ENCODE measurements around the gene KCTD11. TPM values are rescaled to one million over a fixed set of nuclear protein-coding genes. Genes with fewer than 3 reads are reported as not detected.

Gene KCTD11
- total and polyA plus RNA-seq, 10 donors: 5.4 to 12.0 (median 8.9) TPM

DNA sequence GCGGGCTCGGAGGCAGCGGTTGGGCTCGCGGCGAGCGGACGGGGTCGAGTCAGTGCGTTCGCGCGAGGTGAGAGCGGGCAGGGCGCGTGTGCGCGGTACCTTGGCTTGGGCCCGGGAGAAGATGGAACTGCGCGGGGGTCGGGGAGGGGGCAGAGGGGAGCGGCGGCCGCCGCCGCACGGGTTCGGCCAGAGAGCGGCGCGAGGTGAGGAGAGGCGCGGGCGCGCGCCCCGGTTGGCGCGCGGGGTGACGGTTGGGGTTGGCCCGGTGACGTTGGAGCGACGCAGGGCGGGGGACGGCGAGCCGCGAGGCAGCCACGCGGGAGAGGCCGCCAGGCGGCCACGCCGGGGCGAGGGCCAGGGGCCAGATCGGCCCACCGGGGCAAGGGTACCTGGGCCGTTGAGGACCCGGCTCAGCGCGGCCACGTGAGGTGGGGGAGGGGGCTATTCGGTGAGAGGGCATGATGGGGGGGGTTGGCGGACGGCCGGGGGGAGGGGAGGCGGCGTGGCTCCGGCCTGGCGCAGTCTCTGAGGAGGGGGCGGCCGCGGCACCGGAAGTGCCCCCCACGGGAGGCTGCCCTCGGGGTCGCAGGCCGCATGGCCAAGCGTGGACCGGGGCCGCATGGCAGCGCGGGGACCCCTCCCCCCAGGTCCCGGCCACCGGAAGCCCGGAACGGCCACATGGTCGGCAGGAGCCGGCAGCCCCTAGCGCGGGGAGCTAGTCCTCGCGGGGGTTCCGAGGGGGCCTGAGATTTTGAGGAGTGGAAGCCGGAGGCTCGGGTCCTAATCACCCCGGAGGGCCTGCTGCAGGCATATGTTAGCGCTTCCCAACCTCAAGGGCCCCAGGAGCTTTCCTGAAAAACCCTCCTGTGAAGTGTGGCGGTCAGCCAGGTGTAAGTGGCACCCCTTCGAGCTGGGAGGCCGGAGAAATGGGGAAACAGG, 44.0 kb upstream of the KCTD11 start:
- H3K27me3 ChIP-seq (replicated peaks in 1 of 7): no peaks in the 10 kb centered on the region
- H3K4me1 ChIP-seq: peaks cover 29 to 58% (median 47%) of the 10 kb centered on the region in 6 donors
- WGBS, 5 donors: 0 to 1% (median 0%) methylated on average over 29 to 104 of the region's 104 CpGs
- peak in 2 of 3 donors; percentile 3 to 40 for TF ChIP-seq POLR2AphosphoS5 (IDR thresholded peaks at IDR 0.05)
- TF ChIP-seq, protein P1, sequence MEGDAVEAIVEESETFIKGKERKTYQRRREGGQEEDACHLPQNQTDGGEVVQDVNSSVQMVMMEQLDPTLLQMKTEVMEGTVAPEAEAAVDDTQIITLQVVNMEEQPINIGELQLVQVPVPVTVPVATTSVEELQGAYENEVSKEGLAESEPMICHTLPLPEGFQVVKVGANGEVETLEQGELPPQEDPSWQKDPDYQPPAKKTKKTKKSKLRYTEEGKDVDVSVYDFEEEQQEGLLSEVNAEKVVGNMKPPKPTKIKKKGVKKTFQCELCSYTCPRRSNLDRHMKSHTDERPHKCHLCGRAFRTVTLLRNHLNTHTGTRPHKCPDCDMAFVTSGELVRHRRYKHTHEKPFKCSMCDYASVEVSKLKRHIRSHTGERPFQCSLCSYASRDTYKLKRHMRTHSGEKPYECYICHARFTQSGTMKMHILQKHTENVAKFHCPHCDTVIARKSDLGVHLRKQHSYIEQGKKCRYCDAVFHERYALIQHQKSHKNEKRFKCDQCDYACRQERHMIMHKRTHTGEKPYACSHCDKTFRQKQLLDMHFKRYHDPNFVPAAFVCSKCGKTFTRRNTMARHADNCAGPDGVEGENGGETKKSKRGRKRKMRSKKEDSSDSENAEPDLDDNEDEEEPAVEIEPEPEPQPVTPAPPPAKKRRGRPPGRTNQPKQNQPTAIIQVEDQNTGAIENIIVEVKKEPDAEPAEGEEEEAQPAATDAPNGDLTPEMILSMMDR (IDR thresholded peaks at IDR 0.05 in 8 of 11, conservative IDR thresholded peaks at IDR 0.05 in 3 of 11): peak in 4 of 11 experiments; percentile 8 to 22 (median 10)
- no peak for TF ChIP-seq POLR2A (IDR thresholded peaks at IDR 0.05)
- H3K36me3 ChIP-seq: peaks cover 0 to 38% (median 36%) of the 10 kb centered on the region in 6 donors
- DNase-seq: peak; percentile 91
- peak overlapping the region; percentile 89 to 97 (median 92) for H3K4me3 ChIP-seq
- intact Hi-C loops (cut with DNase I; ENCODE audit: low total_unique reads): loop anchor here (10.0 kb wide), 1 partner anchor 263 kb away; the partner anchor contains the start of gene SLC16A11
- no peaks in the 10 kb centered on the region for H3K9me3 ChIP-seq
- H3K27ac ChIP-seq: peak overlapping the region; percentile 83 to 100 (median 98)

DNA sequence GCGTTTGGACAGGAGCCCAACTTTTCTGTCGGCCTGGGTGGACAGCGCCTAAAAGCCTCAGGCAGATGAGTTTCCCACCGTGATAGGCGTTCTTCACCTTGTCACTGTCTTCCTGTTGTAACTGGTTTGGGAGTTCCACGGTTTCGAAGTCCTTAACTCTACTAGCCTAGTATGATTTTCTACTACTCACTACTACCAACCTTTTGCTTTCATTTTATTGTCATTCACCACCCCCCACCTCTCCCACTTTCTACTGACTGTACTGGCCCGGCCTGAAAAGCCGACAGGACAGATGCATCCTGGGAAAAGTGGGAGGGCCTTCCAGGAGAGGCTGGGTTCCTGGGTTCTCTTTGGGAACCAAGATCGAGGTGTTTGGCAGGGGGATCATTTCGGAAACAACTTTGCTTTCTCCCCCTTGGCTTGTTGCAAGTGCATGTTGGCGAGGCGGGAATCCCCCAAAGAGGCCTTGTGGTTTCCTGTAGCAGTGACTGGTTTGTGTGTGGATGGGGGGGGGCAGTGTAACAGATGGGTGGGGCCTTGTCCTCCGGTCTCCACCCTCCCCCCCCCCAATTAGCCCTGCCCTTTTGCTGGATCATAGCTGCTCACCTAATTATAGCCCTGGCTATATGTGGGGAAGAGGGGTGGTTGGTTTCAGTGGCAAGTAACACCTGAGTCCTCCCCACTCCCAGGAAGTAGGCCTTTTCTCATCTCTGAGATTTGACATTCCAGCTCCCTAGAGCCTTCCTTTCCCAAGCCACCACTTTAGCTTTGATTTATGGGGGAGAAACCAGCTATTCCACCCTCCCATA, 43.1 kb upstream of the KCTD11 start:
- intact Hi-C loops (cut with DNase I; ENCODE audit: low total_unique reads): loop anchor here (10.0 kb wide), 1 partner anchor 264 kb away; the partner anchor contains the start of gene SLC16A11
- peaks cover 0 to 47% (median 44%) of the 10 kb centered on the region in 6 donors for H3K36me3 ChIP-seq
- peak overlapping the region; percentile 89 to 97 (median 92) for H3K4me3 ChIP-seq
- no peaks in the 10 kb centered on the region for H3K27me3 ChIP-seq (replicated peaks in 1 of 7)
- WGBS, 5 donors: 0 to 1% (median 0%) methylated on average over 14 of the region's 14 CpGs
- TF ChIP-seq, protein P1 (IDR thresholded peaks at IDR 0.05 in 8 of 11, conservative IDR thresholded peaks at IDR 0.05 in 3 of 11): no peak
- TF ChIP-seq POLR2A (IDR thresholded peaks at IDR 0.05) (no peak), POLR2AphosphoS5 (IDR thresholded peaks at IDR 0.05) (peak in 2 of 3 donors; percentile 59 to 69)
- peaks cover 32 to 67% (median 55%) of the 10 kb centered on the region in 6 donors for H3K4me1 ChIP-seq
- peak overlapping the region; percentile 83 to 100 (median 98) for H3K27ac ChIP-seq
- DNase-seq: peak; percentile 91
- no peaks in the 10 kb centered on the region for H3K9me3 ChIP-seq

DNA sequence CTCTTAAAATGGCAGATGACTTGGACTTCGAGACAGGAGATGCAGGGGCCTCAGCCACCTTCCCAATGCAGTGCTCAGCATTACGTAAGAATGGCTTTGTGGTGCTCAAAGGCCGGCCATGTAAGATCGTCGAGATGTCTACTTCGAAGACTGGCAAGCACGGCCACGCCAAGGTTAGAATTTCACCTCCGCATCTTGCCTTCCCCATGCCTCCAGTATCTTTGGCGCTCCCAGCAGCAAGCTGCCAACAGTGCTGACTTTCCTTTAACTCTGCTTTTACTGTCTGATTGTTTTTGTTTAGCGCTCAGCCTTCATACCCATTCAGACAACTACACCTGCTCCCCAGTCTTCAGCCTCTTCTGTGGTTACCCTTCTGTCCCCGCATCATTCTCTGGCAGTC, 42.3 kb upstream of the KCTD11 start:
- H3K36me3 ChIP-seq: peaks cover 0 to 52% (median 46%) of the 10 kb centered on the region in 6 donors
- peak overlapping the region in 6 of 8 donors; percentile 90 to 97 (median 92) for H3K4me3 ChIP-seq
- peaks cover 38 to 75% (median 63%) of the 10 kb centered on the region in 6 donors for H3K4me1 ChIP-seq
- 75 to 85% (median 79%) methylated on average over 12 of the region's 12 CpGs for WGBS, 5 donors
- no peak for DNase-seq
- intact Hi-C loops (cut with DNase I; ENCODE audit: low total_unique reads): loop anchor here (10.0 kb wide), 1 partner anchor 265 kb away; the partner anchor contains the start of gene SLC16A11
- no peaks in the 10 kb centered on the region for H3K27me3 ChIP-seq (replicated peaks in 1 of 7)
- H3K27ac ChIP-seq: peak overlapping the region in 7 of 8 donors; percentile 5 to 100 (median 99)
- TF ChIP-seq POLR2AphosphoS5 (IDR thresholded peaks at IDR 0.05): peak in 1 of 3 donors; percentile 8
- no peak for TF ChIP-seq POLR2A (IDR thresholded peaks at IDR 0.05)
- H3K9me3 ChIP-seq: no peaks in the 10 kb centered on the region

DNA sequence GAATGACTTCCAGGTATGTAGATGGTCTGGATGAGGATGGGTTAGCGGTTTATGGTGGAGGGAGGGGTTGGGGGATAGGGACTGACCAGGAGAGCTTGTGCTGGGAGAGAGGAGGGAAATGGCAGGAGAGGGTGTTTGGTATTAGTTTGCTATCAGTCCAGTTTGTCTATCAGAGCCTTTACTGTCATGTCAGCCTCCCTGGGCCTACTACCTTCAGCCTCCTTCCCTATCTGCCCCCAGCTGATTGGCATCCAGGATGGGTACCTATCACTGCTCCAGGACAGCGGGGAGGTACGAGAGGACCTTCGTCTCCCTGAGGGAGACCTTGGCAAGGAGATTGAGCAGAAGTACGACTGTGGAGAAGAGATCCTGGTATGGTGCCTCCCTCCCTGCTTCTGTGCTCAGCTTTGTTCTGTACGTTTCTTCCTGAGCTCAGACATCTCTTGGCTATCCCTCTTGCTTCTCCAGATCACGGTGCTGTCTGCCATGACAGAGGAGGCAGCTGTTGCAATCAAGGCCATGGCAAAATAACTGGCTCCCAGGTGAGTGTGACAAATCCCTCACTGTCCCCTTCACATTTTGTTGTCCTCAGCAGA, 40.8 kb upstream of the KCTD11 start:
- no peak overlapping the region for H3K4me3 ChIP-seq
- WGBS, 5 donors: 76 to 90% (median 85%) methylated on average over 7 of the region's 7 CpGs
- peaks cover 0 to 58% (median 46%) of the 10 kb centered on the region in 6 donors for H3K36me3 ChIP-seq
- TF ChIP-seq, protein P1 (IDR thresholded peaks at IDR 0.05 in 8 of 11, conservative IDR thresholded peaks at IDR 0.05 in 3 of 11): no peak
- no peak for TF ChIP-seq POLR2AphosphoS5 (IDR thresholded peaks at IDR 0.05)
- TF ChIP-seq POLR2A (IDR thresholded peaks at IDR 0.05): no peak
- peak overlapping the region in 3 of 8 donors; percentile 34 to 100 (median 99) for H3K27ac ChIP-seq
- peaks cover 41 to 80% (median 69%) of the 10 kb centered on the region in 6 donors for H3K4me1 ChIP-seq
- no peaks in the 10 kb centered on the region for H3K27me3 ChIP-seq (replicated peaks in 1 of 7)
- DNase-seq: no peak
- intact Hi-C loops (cut with DNase I; ENCODE audit: low total_unique reads): no loop called here
- no peaks in the 10 kb centered on the region for H3K9me3 ChIP-seq
